Kidney (tissue), 14 donors: ENCODE measurements around the gene CEP104. TPM values are rescaled to one million over a fixed set of nuclear protein-coding genes. Genes with fewer than 3 reads are reported as not detected.
"Not testable (repeated sequence)": the region's sequence is repeated elsewhere in the genome, so short reads cannot be mapped to it uniquely, and the experiment has no call there.

Experiments
- DNase-seq, 5 donors: peaks; one replicate each; pipeline ENCODE4 v3.0.0-alpha.2; 2013 to 2020
- FAIRE-seq: peaks from 2 replicates; lab custom pipeline; 2012; peaks lifted over from hg19 to GRCh38; lab: Jason Lieb, UNC
- H3K27ac ChIP-seq, 2 donors: one replicate each; pipeline ENCODE4 v1.7.0; 2013; ENCODE audit warnings: low read depth in 2 of 2, low read length in 2 of 2, inconsistent platforms in 1 of 2
- H3K27me3 ChIP-seq: one replicate; pipeline ENCODE4 v1.7.1; 2013; ENCODE audit warnings: low read length, inconsistent platforms; ENCODE audit not compliant: control insufficient read depth, insufficient read depth
- H3K36me3 ChIP-seq, 3 donors: one replicate each; pipeline versions ENCODE4 v1.7.0 to v1.7.1; 2013; ENCODE audit warnings: low read length in 3 of 3, control low read depth in 1 of 3, inconsistent platforms in 1 of 3; ENCODE audit not compliant: insufficient read depth in 3 of 3, control insufficient read depth in 2 of 3
- H3K4me1 ChIP-seq, 3 donors: one replicate each; pipeline versions ENCODE4 v1.7.0 to v1.7.1; 2013; ENCODE audit warnings: low read length in 3 of 3, inconsistent platforms in 1 of 3, low read depth in 1 of 3; ENCODE audit not compliant: control insufficient read depth in 2 of 3, insufficient read depth in 2 of 3
- H3K4me3 ChIP-seq, 3 donors: one replicate each; pipeline versions ENCODE4 v1.7.0 to v1.8.1; 2013; ENCODE audit warnings: low read length in 3 of 3, control low read depth in 1 of 3, inconsistent platforms in 1 of 3
- H3K9ac ChIP-seq, 3 donors: one replicate each; pipeline versions ENCODE4 v1.7.0 to v1.7.1; 2013; ENCODE audit warnings: low read length in 3 of 3, control low read depth in 1 of 3, inconsistent platforms in 1 of 3
- H3K9me3 ChIP-seq, 3 donors: one replicate each; pipeline versions ENCODE4 v1.7.0 to v1.7.1; 2013; ENCODE audit warnings: low read length in 3 of 3, control low read depth in 1 of 3, inconsistent platforms in 1 of 3; ENCODE audit not compliant: control insufficient read depth in 2 of 3, insufficient read depth in 1 of 3
- CTCF ChIP-seq: IDR thresholded peaks from 3 replicates; pipeline ENCODE4 v1.5.1; 2012; ENCODE audit warnings: mild to moderate bottlenecking, moderate library complexity, borderline replicate concordance; ENCODE audit not compliant: insufficient read depth; ENCODE audit errors: extremely low read depth
- intact Hi-C: fragments of 100-400 bp; cut with DNase I; formaldehyde crosslinking; loops from one replicate; pipeline ENCODE4 v1.11.1; 2022
- polyA plus RNA-seq: library from polyadenylated mRNA; stranded (reverse); fragments of 350-450 nt; fragmentation: Illumina TruSeq; extraction: RNeasy Lipid Tissue Mini Kit (QIAGEN cat#74804); gene quantifications from one replicate; pipeline ENCODE4 v1.2.3, GENCODE V29; 2014; ENCODE audit warnings: low read depth, low replicate concordance; ENCODE audit not compliant: insufficient read depth
- total RNA-seq: library from RNA; stranded (reverse); fragmentation: NEBNext Ultra II Directional; extraction: Animal tissue kit (Norgen Biotek cat#: 25700); gene quantifications from one replicate; pipeline ENCODE4 v1.2.1, GENCODE V29; 2021
- donor health status: control.
- donor health status: control.
- donor health status: control.
- donor health status: control.
- donor health status: control.
- donor health status: DM: yes; HTN: yes; CAD: no.
- donor health status: Normal renal cell carcinoma (clear cell type).

The CEP104 gene
- total and polyA plus RNA-seq, 2 donors from 2014 or later: 11.1 to 51.2 TPM

GRCh38 chr1:3805038-3805437 is 52.0 kb downstream of the CEP104 start:
- Histone ChIP-seq H3K36me3 (no peaks in the 10 kb centered on the region), H3K9me3 (no peaks in the 10 kb centered on the region), H3K9ac (no peak overlapping the region), H3K27me3 (no peaks in the 10 kb centered on the region), H3K4me1 (no peaks in the 10 kb centered on the region), H3K4me3 (no peak overlapping the region), H3K27ac (no peak overlapping the region)
- no peak for TF ChIP-seq CTCF
- intact Hi-C loops: no loop called here
- FAIRE-seq: no peak
- DNase-seq: peak in 1 of 5 donors; percentile 25

GRCh38 chr1:3804627-3804944 is 52.4 kb downstream of the CEP104 start:
- intact Hi-C loops, H3K36me3 ChIP-seq, H3K27me3 ChIP-seq, H3K4me3 ChIP-seq, H3K27ac ChIP-seq, H3K4me1 ChIP-seq, DNase-seq, H3K9ac ChIP-seq, FAIRE-seq, H3K9me3 ChIP-seq: not testable (repeated sequence)

- H3K27me3 ChIP-seq: no peaks in the 10 kb centered on the region
- TF ChIP-seq CTCF: no peak
- H3K4me3 ChIP-seq: no peak overlapping the region
- H3K9me3 ChIP-seq: no peaks in the 10 kb centered on the region
- H3K4me1 ChIP-seq: no peaks in the 10 kb centered on the region
- FAIRE-seq (no peak), DNase-seq (peak in 4 of 5 donors; percentile 16 to 51 (median 34))
- no peaks in the 10 kb centered on the region for H3K36me3 ChIP-seq
- H3K27ac ChIP-seq: no peak overlapping the region
- intact Hi-C loops: no loop called here
- no peak overlapping the region for H3K9ac ChIP-seq
These were observed 52.9 kb downstream of the CEP104 start for GRCh38 chr1:3803905-3804626.

- H3K27ac ChIP-seq, H3K4me3 ChIP-seq, H3K9me3 ChIP-seq, H3K36me3 ChIP-seq, H3K4me1 ChIP-seq, DNase-seq, intact Hi-C loops, FAIRE-seq, H3K9ac ChIP-seq, H3K27me3 ChIP-seq: not testable (repeated sequence)
These were observed 56.2 kb downstream of the CEP104 start for GRCh38 chr1:3800795-3801194.
